ENCODE measurements around the gene CACNA1S. TPM values are rescaled to one million over a fixed set of nuclear protein-coding genes. Genes with fewer than 3 reads are reported as not detected.

The CACNA1S gene
- total and polyA plus RNA-seq, 2 of the 13 experiments (the other 11 are each of a cell fraction or from before 2014, with no cell fraction given), result not detected

DNA sequence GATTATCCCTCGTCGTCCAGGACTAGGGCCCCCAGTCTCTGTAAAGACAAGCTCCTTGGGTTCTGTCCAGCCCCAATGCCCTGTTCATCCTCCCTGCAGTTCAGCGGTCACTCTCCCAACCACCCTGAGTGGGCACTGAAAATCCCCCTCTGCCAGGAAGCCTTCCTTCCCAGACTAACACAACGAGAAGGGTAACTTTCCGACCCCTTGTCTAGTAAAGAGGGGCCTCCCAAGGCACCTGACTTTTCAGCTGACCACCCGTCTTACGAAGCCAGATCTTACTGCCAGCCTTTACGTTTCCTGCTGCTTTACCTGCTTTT is 28.7 kb upstream of the CACNA1S start:
- Histone ChIP-seq H3K27me3 (ENCODE audit: control insufficient read depth in 1 of 2, insufficient read depth in 2 of 2, low read length in 2 of 2) (no peaks in the 10 kb centered on the region), H3K9ac (ENCODE audit: insufficient read depth, low read depth, low read length) (no peak overlapping the region), H3K79me2 (ENCODE audit: insufficient read depth, low read length) (no peaks in the 10 kb centered on the region), H3K27ac (ENCODE audit: extremely low read length, insufficient read depth, low read length) (no peak overlapping the region), H2AFZ (ENCODE audit: low read length) (no peak overlapping the region), H4K20me1 (ENCODE audit: insufficient read depth, low read length) (0 out of 2 replicates have a peak, but pooled peaks cover 4% of the 10 kb centered on the region), H3K4me2 (ENCODE audit: low read depth, low read length) (no peak overlapping the region), H3K9me3 (ENCODE audit: low read length) (no peaks in the 10 kb centered on the region), H3K4me3 (replicated peaks in 1 of 3; ENCODE audit: insufficient read depth in 1 of 3, low read depth in 2 of 3, low read length in 3 of 3) (no peak overlapping the region), H3K36me3 (replicated peaks in 1 of 2; ENCODE audit: control insufficient read depth in 1 of 2, insufficient read depth in 2 of 2, low read length in 2 of 2) (peaks cover 30 to 93% of the 10 kb centered on the region in 2 experiments; a peak in 4 of 5 replicates), H3K4me1 (ENCODE audit: insufficient read depth, low read length) (no peaks in the 10 kb centered on the region)
- in situ Hi-C loops (cut with HindIII; ENCODE audit: extremely low pct_ligation_motif_present, low pct_unique_long_range_greater_than_20kb) (no loop called here), intact Hi-C loops (cut with micrococcal nuclease; ENCODE audit: unreplicated experiment) (no loop called here)
- no peak for DNase-seq (ENCODE audit: low spot score)
- ATAC-seq, result no peak
- 98% methylated on average over 8 of the region's 8 CpGs for whole genome bisulfite sequencing (ENCODE audit: low lambda C conversion rate)
- BruUV-seq (replicated peaks), result no TSS peak
- ChIA-PET CTCF (ENCODE audit: low intra/inter-chr PET ratio, low total read pairs) (no interaction called here), POLR2A (no interaction called here)
- FAIRE-seq, result no peak
- TF ChIP-seq PATZ1 (CRISPR knock-in tag; IDR thresholded peaks at IDR 0.05) (no peak), ELF4 (CRISPR knock-in tag; IDR thresholded peaks at IDR 0.05; ENCODE audit: borderline replicate concordance) (no peak), HCFC1 (IDR thresholded peaks at IDR 0.05; ENCODE audit: low read depth, low read length) (no peak), ZXDC (CRISPR knock-in tag; IDR thresholded peaks at IDR 0.05) (no peak)
- TF ChIP-seq, protein P1, sequence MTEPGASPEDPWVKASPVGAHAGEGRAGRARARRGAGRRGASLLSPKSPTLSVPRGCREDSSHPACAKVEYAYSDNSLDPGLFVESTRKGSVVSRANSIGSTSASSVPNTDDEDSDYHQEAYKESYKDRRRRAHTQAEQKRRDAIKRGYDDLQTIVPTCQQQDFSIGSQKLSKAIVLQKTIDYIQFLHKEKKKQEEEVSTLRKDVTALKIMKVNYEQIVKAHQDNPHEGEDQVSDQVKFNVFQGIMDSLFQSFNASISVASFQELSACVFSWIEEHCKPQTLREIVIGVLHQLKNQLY (CRISPR knock-in tag; IDR thresholded peaks at IDR 0.05), result no peak
